GM19043 (cell line): ENCODE data around the gene RASL10A.
"Not testable (repeated sequence)": the region's sequence is repeated elsewhere in the genome, so short reads cannot be mapped to it uniquely, and the experiment has no call there.

Experiments used
- ATAC-seq: cut with Tn5 transposase; IDR thresholded peaks from one replicate; pipeline ENCODE4 v1.9.1; 2021; ENCODE audit warnings: low read depth; ENCODE audit not compliant: unreplicated experiment

RASL10A gene, protein sequence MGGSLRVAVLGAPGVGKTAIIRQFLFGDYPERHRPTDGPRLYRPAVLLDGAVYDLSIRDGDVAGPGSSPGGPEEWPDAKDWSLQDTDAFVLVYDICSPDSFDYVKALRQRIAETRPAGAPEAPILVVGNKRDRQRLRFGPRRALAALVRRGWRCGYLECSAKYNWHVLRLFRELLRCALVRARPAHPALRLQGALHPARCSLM

DNA sequence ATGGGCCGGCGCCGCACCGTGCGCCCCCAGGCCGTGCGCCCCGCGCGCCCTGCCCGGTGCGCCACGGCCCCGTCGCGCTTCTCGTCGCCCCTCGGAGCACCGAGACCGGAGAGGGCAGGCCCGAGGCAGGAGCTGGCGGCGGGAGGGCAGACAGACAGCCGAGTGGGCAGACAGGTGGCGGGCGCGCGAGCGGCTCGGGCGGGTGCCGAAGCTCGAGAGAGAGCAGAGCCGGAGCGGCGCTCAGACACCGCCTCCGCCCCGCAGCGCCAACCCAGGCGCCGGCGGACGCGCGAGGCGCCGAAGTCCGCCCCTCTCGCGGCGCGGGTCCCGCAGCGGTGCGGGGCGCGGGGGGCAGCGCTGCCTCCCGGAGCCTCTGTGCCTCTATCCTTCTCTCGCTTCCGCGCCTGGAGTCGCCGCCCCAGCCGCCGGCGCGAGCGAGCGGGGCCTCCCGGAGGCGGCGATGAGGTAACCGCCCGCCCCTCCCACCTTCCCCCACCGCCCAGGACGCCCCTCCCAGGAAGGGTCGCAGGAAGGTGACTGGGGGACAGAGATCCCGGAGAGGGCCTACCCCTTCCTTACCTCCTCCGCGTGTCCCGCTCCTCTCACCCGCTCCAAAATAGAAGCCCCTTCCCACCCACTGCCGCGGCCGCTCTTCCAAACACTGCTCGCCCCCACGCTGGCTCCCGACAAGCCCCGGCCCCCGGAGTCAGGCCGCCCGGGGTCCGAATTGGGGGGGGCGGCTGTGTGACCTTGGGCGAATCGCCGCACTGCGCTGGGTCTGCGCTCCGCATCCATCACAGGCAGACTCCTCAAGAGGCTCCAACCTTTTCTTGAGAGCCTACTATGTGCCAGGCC lies at the start of gene RASL10A:
RASL10A (minus strand) TSS at position 412 of the 855 bp plus-strand sequence. CDS start 451 bp downstream, outside the sequence.
- ATAC-seq = no peak

DNA sequence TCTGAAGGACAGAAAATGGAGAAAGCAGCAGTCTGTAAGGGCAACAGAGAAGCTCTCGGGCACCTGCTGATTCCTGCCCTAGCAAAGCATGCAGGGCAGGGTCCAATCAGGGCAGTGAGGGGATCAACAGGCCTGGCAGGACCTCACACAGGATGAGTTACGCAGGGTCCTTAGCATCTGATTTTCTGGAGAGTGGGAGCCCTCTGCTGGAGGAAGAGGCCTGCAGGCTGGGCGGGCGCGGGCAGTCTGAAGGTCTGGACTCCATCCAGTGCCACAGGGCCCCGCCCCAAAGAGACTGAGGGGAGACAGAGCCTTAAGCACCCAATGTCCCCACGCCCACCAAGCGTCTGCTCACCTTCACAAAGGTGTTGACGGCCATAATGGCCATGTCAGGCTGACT lies 44.0 kb upstream of the RASL10A start:
- no peak for ATAC-seq

DNA sequence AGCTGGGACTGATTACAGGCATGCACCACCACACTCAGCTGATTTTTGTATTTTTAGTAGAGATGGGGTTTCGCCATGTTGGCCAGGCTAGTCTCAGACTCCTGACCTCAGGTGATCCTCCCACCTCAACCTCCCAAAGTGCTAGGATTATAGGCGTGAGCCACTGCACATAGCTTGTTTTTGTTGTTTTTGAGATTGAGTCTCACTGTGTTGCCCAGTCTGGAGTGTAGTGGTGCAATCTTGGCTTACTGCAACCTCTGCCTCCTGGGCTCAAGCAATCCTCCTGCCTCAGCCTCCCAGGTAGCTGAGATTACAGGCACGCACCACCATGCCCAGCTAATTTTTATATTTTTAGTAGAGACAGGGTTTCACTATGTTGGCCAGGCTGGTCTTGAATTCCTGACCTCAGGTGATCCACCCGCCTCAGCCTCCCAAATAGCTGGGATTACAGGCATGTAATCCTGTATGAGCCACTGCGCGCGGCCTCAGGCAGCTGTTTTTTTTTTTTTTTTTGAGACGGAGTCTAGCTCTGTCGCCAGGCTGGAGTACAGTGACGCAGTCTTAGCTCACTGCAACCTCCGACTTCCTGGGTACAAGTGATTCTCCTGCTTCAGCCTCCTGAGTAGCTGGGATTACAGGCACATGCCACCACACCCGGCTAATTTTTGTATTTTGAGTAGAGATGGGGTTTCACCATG lies 41.8 kb upstream of the RASL10A start:
- not testable (repeated sequence) for ATAC-seq

DNA sequence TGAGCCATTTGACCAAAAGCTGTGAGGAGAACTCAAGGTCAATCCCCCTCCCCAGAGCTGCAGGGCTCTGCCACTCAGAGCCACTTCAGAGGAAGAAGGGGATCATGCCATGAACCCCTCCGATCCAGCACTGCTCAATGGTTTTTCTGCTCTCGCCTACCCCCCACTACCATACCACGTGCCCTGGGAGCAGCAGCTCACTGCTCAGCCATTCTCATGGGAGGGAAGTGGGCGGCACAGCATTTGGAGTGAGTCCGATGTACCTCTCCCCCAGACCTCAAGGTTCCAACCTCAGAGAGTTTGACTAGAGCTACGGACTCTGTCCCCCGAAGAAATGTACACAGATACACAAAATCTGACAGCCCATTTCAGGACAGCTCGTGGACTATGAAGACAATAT lies 38.4 kb upstream of the RASL10A start:
- ATAC-seq = no peak

DNA sequence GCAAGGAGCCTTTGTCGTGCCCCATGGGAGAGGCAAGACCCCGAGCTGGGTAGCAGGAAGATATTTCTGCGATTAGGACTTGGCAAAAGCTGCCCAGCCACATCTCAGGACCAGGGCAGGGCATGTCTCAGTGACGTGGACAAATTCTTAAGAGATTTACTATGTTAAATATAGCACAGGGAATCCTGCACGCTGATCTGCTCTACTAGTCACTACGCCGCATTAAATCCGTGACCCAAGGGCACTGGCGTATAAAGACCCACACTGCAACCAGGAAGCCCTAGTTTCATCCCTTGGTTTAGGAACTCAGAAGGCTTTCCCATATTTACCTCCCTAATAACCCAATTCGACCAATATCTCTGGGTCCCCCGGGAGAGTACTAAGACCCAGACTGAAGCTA lies 37.8 kb upstream of the RASL10A start:
- no peak for ATAC-seq

DNA sequence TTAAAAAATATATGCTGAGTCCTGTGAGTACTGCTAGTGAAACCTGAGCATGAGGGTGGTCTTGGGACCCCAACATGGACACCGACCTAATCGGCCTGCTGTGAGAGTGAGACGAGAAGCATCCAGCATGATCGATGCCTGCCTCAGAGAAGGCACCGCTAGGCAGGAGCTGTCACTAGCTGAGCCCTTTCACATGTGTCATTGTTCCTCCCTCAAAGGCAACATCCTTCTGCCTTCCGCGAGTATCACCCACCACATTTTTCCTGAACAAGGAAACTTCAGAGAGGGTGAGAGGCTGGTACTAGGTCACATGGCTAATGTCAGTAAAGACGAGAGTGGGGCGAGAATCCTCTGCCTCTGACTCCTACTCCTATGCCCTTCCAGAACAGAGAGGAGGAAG lies 37.3 kb upstream of the RASL10A start:
- ATAC-seq = no peak

DNA sequence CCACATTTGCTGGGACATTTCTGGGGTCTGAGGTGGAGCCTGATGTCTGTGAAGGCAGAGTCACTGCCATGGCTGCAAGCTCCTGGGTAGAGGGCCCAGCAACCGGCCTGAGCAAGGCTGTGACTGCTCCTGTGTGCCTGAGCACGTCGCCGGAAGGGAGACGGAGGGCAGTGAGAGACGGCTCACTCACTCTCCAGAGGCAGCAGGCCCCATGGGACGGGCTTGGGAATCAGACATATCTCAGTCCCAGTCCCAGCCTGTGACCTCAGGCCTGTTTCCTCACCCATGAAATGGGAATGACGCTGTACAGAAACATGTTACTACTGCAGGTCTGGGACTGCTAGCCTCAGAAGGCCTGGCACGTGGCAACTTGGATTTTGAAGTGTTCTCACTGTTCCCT lies 36.4 kb upstream of the RASL10A start:
- ATAC-seq = no peak

DNA sequence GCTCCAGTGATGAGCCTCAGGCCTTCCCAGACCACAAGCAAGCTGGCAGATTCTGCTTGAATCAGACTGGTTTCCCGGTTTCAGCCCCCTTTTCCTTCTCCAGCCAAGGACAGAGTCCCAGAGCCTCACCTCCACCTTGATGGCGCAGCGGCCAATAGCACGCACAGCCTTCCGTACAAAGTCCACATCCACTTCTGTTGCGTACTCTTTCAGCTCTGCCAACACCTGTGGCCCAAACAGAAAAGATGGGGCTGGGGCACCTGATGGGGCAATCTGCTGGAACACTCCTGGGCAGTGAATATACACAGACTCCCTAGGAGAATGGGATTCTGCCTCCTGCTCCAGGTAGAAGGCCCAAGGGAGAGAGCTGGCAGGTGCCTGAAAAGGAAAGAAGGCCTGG lies 35.5 kb upstream of the RASL10A start:
- ATAC-seq = no peak

DNA sequence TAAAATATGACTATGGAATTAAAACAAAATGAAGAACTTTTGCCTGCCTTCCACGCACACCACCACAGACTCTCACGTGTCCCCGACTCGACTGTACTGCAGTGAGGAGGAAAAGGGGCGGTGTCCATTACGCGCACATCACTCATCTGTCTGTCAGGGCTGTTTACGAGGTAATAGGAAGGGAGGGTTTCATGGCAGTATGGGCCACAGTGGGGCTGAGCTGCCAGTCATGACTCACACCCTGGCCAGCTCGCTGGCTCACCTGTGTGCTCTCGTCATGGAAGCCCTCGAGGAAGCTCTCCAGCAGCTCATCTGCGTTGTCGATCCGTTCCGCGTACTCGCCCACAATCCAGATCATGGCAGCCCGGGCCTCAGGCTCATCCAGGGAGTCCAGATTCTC lies 33.5 kb upstream of the RASL10A start:
- no peak for ATAC-seq

DNA sequence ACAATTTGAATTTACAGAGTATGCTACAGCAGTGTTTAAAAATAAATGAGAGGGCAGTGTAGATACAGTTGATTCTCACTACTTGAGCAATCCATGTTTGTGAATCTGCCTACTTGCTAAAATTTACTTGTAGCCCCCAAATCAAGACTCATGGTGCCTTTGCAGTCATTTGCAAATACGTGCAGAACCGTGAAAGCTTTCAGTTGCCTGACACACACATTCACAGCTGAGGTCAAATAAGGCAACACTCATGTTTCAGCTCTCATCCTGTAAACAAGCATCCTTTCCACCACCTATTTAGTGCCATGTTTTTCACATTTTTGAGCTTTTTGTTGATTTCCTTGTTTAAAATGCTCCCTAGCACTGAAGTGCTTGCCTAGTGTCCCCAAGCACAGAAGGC lies 32.5 kb upstream of the RASL10A start:
- ATAC-seq = no peak

DNA sequence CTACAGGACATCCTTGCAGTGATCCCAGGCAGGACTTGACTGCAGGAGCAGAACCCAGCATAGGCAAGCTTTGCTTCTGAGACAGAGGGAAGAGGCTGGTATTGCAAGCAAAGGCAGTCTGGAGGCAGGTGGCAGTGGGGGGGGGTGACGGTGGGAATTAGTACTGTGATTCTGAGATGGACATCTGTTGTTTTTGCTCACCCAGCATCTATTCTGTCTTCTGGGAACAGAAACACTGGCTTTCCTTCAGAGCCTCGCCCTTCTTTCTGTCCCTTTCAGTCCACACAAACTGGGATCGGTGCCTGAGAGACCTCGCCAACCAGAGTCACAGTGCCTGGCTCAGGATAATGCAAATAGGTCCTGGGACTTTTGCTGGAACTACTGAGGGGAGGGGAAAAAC lies 31.2 kb upstream of the RASL10A start:
- ATAC-seq = no peak

DNA sequence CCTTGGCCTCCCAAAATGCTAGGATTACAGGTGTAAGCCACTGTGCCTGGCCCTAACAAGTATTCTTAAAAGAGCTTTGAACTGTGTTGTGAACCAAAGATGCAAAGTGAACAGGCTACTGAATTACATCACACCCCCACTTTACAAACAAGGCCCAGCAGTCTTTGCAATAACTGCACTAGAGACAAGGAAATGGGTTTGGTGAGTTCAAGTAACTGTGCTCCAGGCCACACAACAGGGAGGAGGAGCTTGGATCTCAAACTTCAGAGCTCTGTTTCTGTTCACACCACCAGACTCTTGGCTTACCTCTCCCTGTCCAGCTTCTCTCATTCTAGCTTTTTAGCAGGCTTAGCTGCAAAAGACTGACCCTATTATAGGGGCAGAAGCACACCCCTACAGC lies 30.4 kb upstream of the RASL10A start:
- no peak for ATAC-seq

DNA sequence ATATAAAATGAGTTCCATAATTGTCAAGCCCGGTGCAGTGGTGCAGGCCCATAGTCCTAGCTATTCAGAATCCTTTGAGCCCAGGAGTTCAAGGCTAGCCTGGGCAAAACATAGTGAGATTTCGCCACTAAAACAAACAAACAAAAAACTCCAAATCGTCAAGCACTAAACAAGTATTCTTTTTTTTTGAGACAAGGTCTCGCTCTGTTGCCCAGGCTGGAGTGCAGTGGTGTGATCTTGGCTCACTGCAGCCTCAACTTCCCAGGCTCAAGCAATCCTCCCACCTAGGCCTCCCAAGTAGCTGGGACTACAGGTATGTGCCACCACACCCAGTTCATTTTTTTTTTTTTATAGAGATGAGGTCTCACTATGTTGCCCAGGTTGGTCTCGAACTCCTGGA lies 29.4 kb upstream of the RASL10A start:
- not testable (repeated sequence) for ATAC-seq

DNA sequence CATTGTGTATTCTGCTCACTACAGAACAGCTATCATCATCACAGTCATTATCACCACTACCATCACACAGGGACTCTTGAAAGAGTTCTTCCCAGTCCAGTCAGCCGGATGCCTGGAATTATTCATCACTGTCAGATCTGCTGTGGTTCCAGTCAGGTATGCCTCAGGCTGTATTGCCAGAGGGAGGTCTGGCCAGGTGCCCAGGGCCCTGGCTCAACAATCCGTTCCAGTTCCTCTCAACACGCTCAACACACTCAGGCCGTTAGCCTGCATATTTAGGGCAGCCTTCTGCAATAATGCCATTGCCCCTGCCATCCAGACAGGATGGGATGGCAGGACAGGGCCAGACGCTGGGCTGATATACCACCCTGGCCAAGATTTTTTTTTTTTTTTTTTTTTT lies 28.6 kb upstream of the RASL10A start:
- no peak for ATAC-seq

DNA sequence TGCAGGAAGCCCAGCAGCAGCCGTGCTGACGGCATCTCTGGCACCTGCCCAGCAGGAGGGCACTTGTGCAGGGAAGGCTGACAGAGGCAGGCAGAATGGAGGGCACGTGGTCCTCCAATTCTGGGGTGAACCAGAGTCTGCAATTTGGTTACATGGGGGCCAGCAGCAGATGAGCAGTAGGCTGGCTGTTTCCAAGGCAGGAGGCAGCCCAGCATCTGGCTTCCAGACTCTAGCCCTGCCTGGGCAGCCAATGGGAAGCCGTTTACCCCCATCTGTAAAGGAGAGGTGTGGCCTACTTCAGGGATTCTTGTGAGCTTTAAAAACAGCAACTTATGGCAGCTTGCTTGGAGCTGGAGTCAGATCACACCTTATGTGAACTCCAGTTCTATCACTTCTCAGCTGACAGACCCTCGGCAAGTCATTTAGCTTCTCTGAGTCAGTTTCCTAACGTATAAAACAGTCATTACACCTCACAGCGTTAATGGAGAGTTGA lies 27.9 kb upstream of the RASL10A start:
- no peak for ATAC-seq

DNA sequence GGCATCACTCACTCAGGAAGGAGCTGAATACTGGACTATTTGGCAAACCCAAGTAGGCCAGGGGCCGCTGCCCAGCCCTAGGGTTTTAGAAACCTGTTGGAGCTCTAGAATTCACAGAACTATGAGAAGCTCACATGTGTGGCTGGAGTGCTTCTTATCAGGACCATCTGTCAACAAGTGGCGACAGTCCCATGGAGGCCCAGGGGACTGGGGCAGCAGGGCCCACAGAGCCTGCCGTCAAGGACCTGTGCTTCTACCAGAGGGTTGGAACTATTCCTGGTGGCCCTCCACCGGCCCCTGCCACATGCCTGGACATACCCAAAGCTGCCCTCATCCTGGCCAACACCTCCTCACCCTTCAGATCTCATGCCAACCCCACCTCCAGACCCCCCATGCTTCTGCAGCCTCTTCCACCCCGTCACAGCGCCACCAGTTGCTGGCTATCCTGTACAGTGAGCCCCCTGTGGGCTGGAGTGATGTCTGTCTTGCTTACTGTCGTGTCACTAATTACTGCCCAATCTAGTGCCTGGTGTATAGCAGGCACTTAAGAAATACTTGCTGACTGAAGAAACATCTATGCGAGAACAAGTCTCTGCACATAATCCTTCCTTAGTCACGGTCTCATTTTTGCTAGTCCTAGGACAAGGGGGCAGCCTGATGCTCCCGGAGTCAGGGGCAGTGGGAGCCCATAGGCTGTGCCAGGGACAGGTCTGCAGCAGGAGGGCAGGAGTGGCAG lies 27.2 kb upstream of the RASL10A start:
- no peak for ATAC-seq

DNA sequence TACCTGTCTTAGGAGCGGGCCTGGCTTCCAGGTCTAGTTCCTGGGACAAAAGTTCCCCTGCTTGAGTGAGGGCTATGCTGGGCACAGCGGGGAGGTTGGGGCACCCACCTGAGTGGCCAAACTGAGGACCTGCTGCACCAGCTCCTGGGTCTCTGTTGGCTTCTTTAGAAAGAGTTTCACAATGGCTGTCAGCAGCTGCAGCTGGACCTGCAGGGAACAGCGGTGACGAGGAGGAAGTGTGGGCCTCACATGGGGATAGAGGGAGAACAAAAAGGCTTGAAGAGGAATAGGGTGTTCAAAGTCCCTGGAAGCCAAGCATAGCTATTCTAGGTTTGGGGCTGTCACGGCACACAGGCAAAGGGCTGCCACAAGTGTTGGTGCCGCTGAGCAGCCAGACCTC lies 26.7 kb upstream of the RASL10A start:
- no peak for ATAC-seq

DNA sequence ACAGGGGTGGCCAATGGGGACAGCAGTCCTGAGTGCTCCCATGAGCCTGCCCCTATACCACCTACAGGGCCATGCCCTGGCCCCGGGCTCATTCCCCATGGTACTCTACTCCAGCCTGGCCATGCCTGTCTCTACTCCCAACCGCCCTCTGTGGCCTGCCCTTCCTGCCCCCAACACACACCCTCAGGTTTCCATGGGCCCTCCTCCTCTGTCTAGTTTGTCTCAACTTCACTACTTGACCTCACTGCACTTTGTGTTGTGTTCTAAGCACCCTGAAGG lies 26.3 kb upstream of the RASL10A start:
- no peak for ATAC-seq

DNA sequence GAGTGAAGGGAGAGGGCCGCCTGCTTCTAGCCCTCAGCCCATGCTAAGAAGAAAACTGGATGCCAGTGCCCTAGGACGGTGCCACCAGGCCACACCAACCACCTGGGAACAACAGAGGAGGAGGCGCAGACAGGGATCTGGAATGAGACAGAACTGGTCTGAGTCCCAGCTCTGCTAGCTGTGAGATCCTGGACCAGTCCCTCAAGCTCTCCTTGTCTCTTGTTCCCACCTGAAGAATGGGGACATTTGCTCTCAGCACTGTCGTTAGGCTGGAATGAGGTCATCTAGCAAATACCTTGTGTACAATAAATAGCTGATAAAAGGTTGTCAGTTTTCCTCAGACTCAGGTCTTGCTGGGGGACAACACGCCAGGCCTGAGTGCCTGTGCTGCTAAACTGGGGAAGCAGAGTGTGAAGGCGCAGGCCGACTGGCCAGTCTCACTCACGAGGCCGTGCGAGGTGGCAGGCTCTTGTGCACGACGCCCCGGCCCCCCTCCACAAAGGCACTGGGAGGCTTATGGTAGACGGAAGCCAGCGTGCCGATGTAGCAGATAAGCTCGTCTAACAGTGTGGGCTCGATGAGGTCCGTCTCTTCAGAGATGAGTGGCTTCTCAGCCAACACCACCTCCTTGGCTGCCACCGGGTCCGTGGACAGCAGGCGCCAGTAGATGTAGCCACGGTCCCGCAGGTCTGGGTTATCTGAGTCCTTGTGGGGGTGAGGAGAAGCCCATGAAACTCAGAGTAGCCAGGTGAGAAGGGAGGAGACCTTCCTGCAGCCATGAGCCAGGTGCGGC lies 25.8 kb upstream of the RASL10A start:
- no peak for ATAC-seq

DNA sequence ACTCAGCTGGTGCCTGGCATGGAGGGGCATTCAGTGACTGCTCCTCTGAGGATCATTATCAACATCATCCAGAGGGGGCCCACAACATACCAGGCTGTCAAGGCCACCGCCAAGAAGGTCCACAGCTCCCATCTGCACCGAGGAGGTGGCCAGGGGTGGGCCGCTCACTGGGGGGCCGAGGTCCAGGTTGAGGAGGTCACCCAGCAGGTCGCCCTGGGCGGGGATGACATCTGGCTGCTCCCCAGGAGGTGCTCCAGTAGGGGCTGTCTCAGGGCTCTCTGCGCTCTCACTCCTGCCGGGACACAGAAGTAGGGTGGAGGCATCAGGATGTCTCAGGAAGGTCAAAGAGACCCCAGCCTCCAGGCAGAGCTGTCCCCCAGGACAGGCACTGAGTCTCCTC lies 25.1 kb upstream of the RASL10A start:
- no peak for ATAC-seq
